GM21723 (cell line): Measurements from ENCODE around the gene GNAT1.

Experiments
- ATAC-seq: cut with Tn5 transposase; IDR thresholded peaks from one replicate; pipeline ENCODE4 v1.9.1; 2021; ENCODE audit warnings: mild to moderate bottlenecking, moderate library complexity; ENCODE audit not compliant: unreplicated experiment

Gene GNAT1

DNA sequence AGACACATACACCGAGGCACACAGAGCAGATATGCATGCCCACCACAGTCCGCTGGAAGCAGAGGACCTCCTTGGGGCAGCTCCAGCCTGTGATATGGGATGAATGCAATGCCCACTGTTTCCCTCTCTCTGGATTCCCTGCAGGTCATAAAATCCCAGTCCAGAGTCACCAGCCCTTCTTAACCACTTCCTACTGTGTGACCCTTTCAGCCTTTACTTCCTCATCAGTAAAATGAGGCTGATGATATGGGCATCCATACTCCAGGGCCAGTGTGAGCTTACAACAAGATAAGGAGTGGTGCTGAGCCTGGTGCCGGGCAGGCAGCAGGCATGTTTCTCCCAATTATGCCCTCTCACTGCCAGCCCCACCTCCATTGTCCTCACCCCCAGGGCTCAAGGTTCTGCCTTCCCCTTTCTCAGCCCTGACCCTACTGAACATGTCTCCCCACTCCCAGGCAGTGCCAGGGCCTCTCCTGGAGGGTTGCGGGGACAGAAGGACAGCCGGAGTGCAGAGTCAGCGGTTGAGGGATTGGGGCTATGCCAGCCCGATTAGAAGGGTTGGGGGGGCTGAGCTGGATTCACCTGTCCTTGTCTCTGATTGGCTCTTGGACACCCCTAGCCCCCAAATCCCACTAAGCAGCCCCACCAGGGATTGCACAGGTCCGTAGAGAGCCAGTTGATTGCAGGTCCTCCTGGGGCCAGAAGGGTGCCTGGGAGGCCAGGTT is at the start of gene GNAT1:
Gene GNAT1, plus strand, starts transcription at position 675 of the 725 bp plus-strand sequence. CDS start 116 bp downstream, outside the sequence.
- ATAC-seq: no peak

DNA sequence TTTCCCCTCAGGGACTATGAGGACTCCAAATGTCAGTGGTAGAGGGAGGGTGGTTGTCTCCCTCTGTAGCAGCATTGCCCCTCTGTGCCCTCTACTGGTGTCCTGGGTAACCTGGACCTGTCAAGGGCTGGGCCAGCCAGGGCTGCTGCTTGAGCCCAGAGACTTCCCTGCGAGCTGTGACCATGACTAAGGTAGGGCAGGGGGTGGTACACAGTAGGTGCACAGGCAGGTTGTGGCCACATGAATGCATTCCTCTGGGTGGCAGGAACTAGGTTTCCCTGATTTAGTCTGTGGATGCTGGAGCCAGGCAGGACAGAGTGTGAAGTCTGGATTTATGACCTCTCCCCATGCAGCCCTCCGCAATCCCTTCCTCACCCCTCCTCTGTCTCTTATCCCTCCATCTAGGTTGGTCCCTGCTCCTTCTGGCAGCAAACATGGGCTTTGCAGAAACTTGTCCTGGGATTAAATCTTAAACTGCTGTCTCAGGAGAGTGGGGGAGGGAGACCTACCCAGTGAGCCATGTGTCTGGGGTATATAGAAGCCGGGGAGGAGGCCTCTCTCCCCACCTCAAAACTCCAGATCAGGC is 45.0 kb upstream of the GNAT1 start:
- ATAC-seq: no peak

DNA sequence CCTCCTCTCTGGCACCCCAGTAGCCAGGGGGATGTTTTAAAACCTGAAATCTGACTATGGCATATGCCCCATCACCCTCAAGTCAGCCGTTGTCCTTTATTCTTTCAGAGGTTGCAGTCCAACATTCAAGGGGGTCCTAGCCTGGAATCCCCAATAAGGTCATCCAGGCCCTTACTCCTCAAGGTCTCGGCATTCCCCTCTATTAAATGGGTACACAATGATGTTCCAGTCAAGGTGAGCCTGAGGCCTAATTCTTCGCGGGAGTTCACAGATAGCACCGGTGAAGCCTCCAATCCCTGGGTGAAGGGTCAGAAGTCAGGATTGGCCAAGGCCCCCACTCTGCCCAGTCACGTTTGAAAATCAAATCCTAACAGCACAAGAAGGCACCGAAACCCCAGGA is 44.4 kb upstream of the GNAT1 start:
- no peak for ATAC-seq

DNA sequence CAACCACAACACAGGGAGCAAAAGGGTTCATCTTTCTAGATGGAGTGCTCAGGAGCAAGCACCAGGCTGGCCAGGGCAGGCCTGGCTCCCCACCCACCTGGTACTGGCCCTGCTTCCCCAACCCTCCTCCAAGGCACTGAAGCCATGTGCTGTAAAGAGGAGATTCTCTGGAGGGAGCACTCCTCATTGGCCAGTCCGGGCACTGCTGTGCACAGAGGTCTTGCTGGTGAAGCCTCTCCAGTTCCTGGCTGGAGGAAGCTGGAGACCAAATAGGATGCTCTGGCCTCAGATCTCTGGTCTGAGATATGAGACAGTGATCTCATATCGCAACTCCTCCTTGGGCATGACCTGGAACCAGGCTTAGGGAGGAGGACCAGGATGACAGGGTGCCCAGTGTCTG is 44.0 kb upstream of the GNAT1 start:
- no peak for ATAC-seq

DNA sequence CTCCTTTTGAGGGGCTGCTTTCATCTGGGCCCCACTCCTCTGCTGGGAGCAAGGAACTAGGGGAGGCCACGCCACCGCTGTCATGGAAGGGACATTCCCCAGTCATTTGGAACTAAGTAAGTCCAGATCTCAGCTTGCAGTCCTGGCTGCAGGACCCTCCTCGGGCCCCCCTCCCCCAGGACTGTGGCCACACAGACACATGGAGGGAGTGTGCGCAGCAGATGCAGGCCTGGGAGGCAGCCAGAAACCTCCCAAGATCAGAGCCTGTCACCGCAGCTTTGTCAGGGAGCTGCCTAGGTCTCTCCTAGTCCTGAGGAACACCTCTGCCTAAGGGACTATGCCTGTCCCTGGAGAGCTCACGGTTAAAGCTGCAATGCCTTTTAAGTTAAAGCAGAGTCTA is 43.5 kb upstream of the GNAT1 start:
- ATAC-seq: no peak

DNA sequence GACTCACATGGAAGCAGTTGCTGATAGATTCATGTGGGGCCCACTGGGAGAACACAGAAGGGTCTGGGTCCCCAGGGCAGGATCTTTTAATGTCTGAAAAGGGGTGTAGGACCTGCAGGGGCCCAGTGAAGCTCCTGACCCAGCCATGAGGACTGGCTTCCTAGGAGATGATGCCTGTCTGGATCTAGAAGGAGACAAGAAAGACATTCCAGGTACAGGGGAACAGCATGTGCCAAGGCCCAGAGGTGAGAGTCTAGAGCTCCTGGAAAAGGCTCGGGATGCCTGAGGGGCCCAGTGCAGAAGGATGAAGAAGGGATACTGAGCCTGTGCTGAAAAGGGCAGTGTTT is 41.0 kb upstream of the GNAT1 start:
- no peak for ATAC-seq

DNA sequence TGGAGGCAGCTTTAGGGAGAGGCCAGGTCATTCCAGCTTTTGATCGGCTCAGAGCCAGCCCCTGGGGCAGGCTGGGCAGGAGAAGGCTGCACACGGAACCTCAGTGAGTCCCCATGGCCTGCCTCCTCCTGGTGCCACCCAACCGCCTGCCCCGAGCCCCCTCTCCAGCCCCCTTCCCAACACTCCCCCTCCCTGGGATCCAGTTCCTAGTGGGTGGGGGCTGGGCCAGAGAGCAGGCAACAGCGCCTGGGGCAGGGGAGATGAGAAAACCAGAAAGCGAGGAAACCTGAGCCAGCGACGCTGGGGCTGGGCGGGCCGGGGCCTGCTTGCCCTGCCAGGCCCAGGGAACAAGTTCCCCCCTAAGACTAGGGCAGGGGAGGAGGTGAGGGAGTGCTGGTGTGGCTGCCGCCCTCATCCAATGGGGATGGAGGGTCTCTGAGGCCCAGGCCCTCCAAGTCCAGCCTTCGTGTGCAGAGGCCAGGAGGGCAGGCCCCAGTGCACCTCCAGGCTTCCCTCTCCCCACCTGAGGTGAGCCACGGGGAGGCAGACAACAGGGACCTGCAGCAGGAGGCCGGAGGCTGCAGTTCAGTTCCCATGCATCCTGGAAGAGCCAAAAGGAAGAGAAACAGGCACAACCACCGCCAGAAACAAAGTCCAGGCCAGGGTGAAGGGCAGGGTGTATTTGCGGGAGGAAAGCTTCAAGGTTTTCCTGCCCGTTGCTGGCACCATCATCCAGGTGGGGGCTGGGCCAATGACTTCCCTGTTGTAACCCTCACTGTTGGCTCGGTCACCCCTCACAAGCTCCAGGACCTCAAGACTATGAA is 40.3 kb upstream of the GNAT1 start:
- ATAC-seq: no peak

DNA sequence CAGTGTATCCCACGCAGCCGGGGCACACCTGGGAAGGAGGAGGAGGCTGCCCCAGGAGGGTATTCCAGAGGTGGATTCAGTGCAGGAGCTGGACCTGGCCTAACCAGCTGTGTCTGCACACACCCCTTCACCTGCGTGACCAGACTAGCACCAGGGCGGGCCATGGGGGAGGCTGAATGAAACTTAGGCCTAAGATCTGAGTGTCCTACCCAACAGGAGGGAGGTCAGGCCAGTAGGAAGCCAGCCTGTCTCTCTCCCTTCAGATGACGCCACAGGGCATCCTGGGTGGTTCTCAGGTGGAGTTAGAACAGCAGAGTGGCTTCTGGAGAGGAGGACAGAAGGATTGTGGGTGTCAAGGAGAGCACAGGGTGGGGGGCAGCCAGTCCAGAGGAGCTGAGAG is 39.7 kb upstream of the GNAT1 start:
- ATAC-seq: no peak

DNA sequence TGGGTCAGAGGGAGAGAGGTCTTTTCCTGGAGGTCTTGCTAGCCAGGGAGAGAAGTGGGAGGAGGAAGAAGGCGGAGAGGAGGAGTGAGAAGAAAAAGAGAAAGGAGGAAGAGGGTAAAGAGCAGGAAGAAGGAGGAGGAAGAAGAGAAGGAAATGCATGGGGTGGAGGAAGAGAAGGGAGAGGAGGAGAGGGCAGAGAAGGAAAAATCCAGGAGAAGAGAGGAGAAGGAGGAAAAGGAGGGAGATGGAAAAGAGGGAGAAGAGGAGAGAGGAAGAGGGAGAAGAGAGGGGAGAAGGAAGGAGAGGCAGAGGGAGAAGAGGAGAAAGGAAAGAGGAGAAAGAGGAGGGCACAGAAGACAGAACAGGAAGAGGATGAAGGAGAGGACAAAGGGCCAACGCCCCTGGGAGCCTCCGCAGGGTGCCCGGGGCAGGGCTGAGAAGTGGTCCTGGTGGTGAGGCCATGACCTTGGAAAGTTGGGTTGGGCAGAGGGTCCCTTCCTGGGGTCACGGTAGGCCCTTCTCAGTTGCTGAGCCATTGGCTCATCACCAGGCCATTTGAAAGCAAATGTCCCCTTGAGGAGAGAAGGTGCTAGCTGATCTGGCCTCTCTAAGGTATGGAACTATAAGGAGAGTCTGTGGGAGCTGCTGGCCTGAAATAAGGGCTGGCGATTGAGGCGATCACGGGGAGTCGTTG is 37.5 kb upstream of the GNAT1 start:
- no peak for ATAC-seq

DNA sequence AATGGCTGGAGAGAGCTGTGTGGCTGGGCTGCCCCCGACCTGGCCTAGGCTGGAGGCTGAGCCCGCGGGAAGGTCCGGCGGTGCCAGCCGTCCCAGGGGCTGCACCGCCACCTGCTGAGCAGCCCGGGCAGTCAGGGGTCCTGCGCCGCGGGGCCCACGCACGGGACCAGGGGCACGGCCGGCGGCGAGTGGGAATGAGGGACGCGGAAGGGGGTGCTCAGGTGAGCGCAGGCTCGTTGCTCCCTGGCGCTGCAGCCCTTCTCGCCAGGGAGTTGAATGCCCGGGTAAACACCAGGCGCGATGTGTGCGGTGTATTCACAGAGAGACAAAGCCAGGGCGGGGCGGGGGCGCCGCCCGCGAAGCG is 37.0 kb upstream of the GNAT1 start:
- ATAC-seq: peak; percentile 32

DNA sequence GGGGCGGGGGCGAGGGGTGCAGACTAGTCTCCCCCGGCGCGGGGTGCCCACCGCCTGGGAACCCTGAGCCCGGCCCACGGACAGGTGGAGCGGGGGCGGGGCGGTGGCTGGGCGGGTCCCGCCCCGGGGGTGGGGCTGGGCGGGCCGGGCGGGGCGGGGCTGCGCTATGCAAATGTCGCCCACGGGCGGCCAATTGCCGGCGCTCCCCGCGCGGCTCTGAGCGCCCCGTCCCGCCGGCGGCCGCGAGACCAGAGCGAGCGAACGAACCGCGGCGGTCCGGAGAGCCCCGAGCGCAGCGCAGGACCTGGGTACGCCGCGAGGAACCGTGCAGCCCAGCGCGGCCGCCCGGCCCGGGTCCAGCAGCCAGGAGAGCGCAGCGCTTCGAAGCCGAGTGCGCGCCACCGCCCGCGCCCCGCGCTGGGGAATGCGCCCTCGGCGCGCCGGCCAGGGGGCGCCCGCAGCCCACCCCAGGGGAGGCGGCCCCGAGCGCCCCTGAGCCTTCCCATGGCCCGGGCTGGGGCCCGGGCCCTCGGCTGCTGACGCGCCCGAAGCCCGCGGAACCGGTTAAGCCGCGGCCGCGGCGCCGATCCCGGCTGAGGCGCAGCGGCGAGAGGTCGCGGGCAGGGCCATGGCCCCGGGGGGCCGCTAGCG is 36.4 kb upstream of the GNAT1 start, which contains the start of gene SEMA3F:
Gene SEMA3F, plus strand, starts transcription at position 485 of the 651 bp plus-strand sequence. CDS start 4,299 bp downstream, outside the sequence.
- peak; percentile 61 for ATAC-seq

DNA sequence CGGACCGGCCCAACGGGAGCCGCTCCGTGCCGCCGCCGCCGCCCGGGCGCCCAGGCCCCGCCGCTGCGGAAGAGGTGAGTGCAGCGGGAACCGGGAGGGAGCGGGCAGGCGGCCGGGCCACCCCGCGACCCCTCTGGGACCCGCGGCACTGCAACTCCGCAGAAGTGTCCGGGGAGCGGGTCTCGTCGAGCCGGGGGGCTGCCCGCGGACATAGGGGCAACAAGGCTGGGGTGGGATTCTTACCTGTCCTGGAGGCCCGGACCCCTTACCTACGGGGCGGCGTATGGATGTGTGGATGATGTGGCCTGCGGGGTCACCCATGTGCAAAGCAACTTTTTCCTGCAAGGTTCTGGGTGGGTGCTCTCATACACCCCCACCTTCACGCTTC is 35.9 kb upstream of the GNAT1 start:
- ATAC-seq: no peak

DNA sequence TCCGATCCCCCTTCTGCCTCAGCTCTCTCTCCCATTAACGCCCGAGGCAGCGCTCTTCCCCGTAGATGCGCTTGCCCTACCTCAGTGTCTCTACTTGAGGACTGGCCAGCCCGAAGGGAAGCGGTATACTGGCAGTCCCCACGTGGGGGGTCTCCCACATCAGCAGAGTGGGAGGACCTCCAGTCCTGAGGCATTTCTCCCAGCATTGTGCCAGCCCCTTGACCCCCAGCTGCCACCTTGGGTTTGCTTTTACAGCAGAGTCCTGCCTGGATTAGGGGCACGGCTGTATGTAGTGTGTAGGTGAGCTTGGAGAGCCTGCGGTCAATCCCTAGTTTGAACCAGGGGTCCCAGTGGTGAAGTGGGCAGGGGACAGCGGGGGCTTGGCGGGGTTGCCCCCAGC is 35.5 kb upstream of the GNAT1 start:
- ATAC-seq: no peak

DNA sequence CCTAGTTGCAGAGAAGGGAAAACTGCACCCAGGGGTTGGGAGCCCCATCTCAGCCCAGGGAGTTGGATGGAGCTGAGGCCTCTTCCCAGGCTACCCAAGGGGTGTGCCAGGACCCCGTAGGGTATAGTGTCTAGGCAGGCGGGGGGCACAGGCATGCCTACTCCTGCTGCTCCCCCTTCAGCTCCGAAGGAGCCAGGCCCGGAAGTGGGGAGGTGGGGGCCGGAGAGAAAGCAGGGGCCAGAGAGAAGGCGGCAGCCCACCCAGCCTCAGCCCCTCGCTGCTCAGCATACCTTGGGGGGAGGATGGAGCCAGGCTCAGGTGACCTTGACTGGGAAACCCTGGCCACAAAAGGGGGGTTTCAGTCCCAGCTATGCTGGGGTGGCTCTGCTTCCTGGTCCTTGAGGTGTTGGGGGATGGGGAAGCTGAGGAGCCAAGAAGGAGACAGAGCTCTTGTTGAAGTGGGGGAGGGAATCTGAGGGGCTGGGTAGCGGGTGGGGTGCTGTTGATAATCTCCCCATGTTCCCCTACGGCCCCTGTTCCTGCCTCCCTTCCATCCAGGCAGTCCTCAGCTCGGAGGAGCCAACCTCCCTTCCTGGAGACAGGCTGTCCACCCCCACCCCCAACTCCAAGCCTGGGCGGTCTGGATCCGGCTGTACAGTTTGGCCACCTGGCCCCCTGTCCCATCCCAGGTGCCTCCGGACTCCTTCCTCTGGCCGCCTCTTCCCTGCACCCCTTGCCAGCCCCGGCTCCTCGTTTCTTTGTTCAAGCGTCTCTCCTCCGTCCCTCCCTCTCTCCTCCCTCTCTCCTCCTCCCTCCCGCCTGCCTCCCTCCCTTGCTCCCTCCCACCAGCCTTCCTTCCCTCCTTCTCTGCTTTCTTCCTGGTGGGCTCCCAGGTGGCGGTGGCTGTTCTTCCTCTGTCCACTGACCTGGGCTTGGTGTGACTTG is 34.6 kb upstream of the GNAT1 start:
- no peak for ATAC-seq

DNA sequence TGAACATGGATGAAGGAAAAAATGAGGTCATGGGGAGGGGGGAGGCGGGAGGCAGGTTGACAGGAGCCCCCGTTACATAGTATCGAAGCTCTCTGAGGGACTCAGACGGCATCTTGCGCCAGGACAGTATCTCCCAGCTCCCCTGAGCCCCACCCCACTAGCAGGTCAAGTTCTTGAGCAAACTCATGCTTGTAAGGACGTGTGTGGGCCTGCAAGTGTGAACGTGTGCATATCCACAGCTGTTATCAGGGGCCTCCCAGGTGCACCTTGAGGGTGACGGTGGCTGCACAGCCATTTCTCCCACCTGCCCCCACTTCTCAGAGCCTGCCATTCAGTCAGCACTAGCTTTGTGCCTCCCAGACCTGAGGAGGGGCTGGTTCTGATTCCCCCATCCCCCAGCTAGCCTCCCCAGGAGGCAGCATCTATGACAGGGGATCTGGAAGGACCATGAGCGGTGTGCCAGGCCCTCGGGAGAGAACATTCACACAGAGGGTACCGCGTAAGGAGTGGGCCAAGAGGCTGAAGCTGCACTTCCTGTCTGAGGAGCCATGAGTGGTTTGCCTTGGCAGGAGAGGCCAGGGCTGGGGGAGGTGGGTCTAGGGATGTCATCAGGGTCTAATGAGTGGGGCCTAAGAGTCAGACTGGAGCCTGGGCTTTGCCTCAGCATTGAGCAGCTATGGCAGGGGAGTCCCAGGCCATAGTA is 33.4 kb upstream of the GNAT1 start:
- ATAC-seq: no peak

DNA sequence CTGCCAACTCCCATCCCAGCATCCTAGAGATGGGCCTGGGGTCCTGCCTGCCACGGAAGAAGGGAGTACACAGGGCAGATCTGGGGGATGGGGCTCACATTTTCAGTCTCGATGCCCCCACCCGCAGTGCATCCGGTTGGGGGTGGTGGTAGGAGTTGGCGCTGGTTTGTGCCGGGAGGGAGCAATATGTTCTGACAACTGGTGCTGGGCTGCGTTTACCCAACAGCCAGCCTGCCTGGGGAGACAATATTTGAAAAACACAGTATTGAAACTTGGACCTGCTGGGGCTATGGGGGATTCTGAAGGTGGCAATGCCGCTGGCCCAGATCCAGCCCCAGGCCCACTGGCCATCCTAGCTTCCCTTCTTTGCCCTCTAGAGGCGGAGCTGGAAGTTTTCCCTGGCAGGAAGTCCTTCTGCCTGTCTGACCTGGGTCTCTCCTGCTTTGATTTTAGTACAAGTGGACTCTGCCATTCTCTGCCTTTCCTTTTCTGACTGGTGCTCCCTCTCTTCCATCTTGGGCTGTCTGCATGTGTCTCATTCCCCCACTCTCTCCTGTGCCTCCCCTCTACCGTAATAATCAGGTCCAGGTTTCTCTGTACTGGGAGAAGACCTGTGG is 32.8 kb upstream of the GNAT1 start:
- no peak for ATAC-seq

DNA sequence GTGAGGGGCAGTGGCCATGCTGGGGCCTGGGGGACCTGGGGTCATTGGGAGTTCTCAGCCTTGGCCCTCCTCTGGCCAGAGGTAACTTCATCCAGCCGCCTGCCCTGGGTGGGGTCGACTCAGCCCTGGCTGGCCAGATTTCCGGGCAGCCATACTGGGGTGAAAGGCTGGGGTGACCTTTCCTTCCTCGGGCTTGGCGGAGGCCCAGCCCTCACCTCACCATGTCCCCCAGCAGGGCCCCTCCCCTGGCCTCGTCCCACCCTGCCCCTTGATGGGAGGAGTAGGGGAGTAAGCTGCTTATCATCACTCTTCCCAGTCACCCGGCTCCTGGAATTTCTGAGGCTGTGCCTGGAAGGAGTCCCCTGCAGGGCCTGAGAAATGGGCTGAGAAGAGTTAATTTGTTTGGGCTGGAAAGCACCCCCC is 30.8 kb upstream of the GNAT1 start:
- ATAC-seq: no peak

DNA sequence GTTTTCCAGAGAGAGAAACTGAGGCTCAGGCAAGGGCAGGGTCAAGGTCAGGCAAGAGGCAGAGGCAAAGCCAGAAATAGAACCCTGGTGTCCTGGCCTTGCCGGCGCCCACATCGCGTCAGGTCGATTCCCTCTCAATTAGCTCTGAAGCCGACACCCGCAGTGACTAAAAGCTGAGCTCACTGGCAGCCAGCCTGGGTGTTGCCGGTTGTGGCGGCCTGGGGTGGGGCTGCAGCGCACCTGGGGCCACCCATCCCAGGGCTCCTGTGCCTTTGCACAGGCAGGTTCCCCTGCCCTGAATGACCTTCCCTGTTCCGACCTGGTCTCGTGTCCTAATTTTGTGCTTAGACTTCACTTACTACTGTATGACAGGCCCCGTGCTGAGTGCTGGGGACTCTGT is 30.1 kb upstream of the GNAT1 start:
- no peak for ATAC-seq
